Peyer's patch (tissue), 4 donors: ENCODE data around the gene AUNIP. TPM values are rescaled to one million over a fixed set of nuclear protein-coding genes. Genes with fewer than 3 reads are reported as not detected.

Experiments
- DNase-seq, 3 donors: peaks; one replicate each; pipeline ENCODE4 v3.0.0-alpha.2; 2017 to 2019
- H3K27ac ChIP-seq, 4 donors: fragments of 200-600 bp; sonication (generic); one replicate each; pipeline ENCODE4 v1.5.1; 2016 to 2019
- H3K27me3 ChIP-seq, 2 donors: fragments of 200-600 bp; sonication (generic); one replicate each; pipeline ENCODE4 v1.5.1; 2019
- H3K36me3 ChIP-seq, 3 donors: fragments of 200-600 bp; sonication (generic); one replicate each; pipeline ENCODE4 v1.5.1; 2016 to 2019
- H3K4me1 ChIP-seq, 4 donors: fragments of 200-600 bp; sonication (generic); one replicate each; pipeline ENCODE4 v1.5.1; 2016 to 2019
- H3K4me3 ChIP-seq, 4 donors: fragments of 200-600 bp; sonication (generic); 1 replicate in 3 of 4; 2 replicates in 1 of 4; pipeline ENCODE4 v1.5.1; 2016 to 2019; ENCODE audit warnings: mild to moderate bottlenecking in 1 of 4
- H3K9me3 ChIP-seq, 4 donors: fragments of 200-600 bp; sonication (generic); one replicate each; pipeline ENCODE4 v1.5.1; 2016 to 2019; ENCODE audit warnings: mild to moderate bottlenecking in 1 of 4
- CTCF ChIP-seq, 6 experiments: fragments of 450-650 bp in 4 of 6; fragments of 200-600 bp in 2 of 6; sonication (generic) in 1 of 6; IDR thresholded peaks; one replicate each; pipeline ENCODE4 v1.5.1; 2017 to 2019; ENCODE audit warnings: antibody characterized with exemption in 6 of 6, mild to moderate bottlenecking in 3 of 6, moderate library complexity in 1 of 6
- POLR2A ChIP-seq, 2 donors: fragments of 450-650 bp; IDR thresholded peaks; one replicate each; pipeline ENCODE4 v1.5.1; 2017; ENCODE audit warnings: antibody characterized with exemption in 2 of 2, mild to moderate bottlenecking in 2 of 2, moderate library complexity in 2 of 2
- total RNA-seq, 4 donors: library from RNA; depleted of rRNA; stranded (reverse); fragments of >200 nt; gene quantifications; one replicate each; pipeline ENCODE4 v1.1.0, GENCODE V29; 2016

Gene AUNIP
- total RNA-seq, 4 donors from 2014 or later, result 0.95 to 1.6 TPM; not detected in 2

GRCh38 chr1:25816112-25816718, 43.0 kb downstream of the AUNIP start:
- no peaks in the 10 kb centered on the region for H3K9me3 ChIP-seq
- H3K4me1 ChIP-seq, result peaks cover 0 to 21% (median 10%) of the 10 kb centered on the region in 4 donors
- no peak overlapping the region for H3K4me3 ChIP-seq
- TF ChIP-seq CTCF (IDR thresholded peaks at IDR 0.05) (no peak), POLR2A (IDR thresholded peaks at IDR 0.05) (no peak)
- no peak overlapping the region for H3K27ac ChIP-seq
- peaks cover 0 to 17% (median 0%) of the 10 kb centered on the region in 3 donors for H3K36me3 ChIP-seq
- DNase-seq, result no peak
- H3K27me3 ChIP-seq, result no peaks in the 10 kb centered on the region

GRCh38 chr1:25815208-25816111, 43.8 kb downstream of the AUNIP start:
- Histone ChIP-seq H3K9me3 (no peaks in the 10 kb centered on the region), H3K27ac (no peak overlapping the region), H3K4me3 (no peak overlapping the region), H3K4me1 (peaks cover 0 to 19% (median 9%) of the 10 kb centered on the region in 4 donors), H3K36me3 (peaks cover 0 to 17% (median 0%) of the 10 kb centered on the region in 3 donors), H3K27me3 (no peaks in the 10 kb centered on the region)
- no peak for TF ChIP-seq CTCF (IDR thresholded peaks at IDR 0.05)
- no peak for TF ChIP-seq POLR2A (IDR thresholded peaks at IDR 0.05)
- DNase-seq, result no peak

- TF ChIP-seq CTCF (IDR thresholded peaks at IDR 0.05), result no peak
- TF ChIP-seq POLR2A (IDR thresholded peaks at IDR 0.05), result no peak
- Histone ChIP-seq H3K27ac (no peak overlapping the region), H3K9me3 (no peaks in the 10 kb centered on the region), H3K4me1 (peaks cover 0 to 19% (median 16%) of the 10 kb centered on the region in 4 donors), H3K36me3 (peaks cover 0 to 22% (median 0%) of the 10 kb centered on the region in 3 donors), H3K27me3 (no peaks in the 10 kb centered on the region), H3K4me3 (no peak overlapping the region)
- peak in 1 of 3 donors; percentile 34 for DNase-seq
These were observed 44.6 kb downstream of the AUNIP start for GRCh38 chr1:25814549-25815087.

GRCh38 chr1:25813734-25814471, 45.4 kb downstream of the AUNIP start:
- TF ChIP-seq POLR2A (IDR thresholded peaks at IDR 0.05) (no peak), CTCF (IDR thresholded peaks at IDR 0.05) (no peak)
- Histone ChIP-seq H3K9me3 (no peaks in the 10 kb centered on the region), H3K4me1 (peaks cover 0 to 23% (median 17%) of the 10 kb centered on the region in 4 donors), H3K27me3 (no peaks in the 10 kb centered on the region), H3K4me3 (no peak overlapping the region), H3K36me3 (peaks cover 0 to 30% (median 0%) of the 10 kb centered on the region in 3 donors), H3K27ac (no peak overlapping the region)
- DNase-seq, result peak in 1 of 3 donors; percentile 45

GRCh38 chr1:25813071-25813733, 46.1 kb downstream of the AUNIP start:
- no peak for DNase-seq
- H3K4me1 ChIP-seq, result peaks cover 0 to 23% (median 11%) of the 10 kb centered on the region in 4 donors
- TF ChIP-seq CTCF (IDR thresholded peaks at IDR 0.05), result no peak
- TF ChIP-seq POLR2A (IDR thresholded peaks at IDR 0.05), result no peak
- H3K9me3 ChIP-seq, result no peaks in the 10 kb centered on the region
- H3K4me3 ChIP-seq, result no peak overlapping the region
- no peak overlapping the region for H3K27ac ChIP-seq
- no peaks in the 10 kb centered on the region for H3K27me3 ChIP-seq
- H3K36me3 ChIP-seq, result peaks cover 0 to 35% (median 0%) of the 10 kb centered on the region in 3 donors
